ENCODE data around the gene KRTAP2-1. TPM values are rescaled to one million over a fixed set of nuclear protein-coding genes. Genes with fewer than 3 reads are reported as not detected.

The KRTAP2-1 gene
- total RNA-seq, 1 experiment from 2014 or later = not detected

- no peak overlapping the region for H3K4me2 ChIP-seq (ENCODE audit: low read length)
- ChIA-PET POLR2A (no interaction called here), RAD21 (ENCODE audit: low non-redundant PET in 1 of 2, low total read pairs in 2 of 2, uncharacterized antibody in 2 of 2, unreplicated experiment in 2 of 2) (no interaction called here), CTCF (no interaction called here)
- no peaks in the 10 kb centered on the region for H3K9me2 ChIP-seq (ENCODE audit: insufficient read depth)
- peaks cover 80% of the 10 kb centered on the region for H3K79me2 ChIP-seq (ENCODE audit: insufficient read depth, low read length)
- no peak overlapping the region for H2AFZ ChIP-seq (ENCODE audit: low read depth, low read length, poor library complexity, severe bottlenecking)
- peaks cover 0 to 76% of the 10 kb centered on the region in 2 experiments; a peak in 2 of 4 replicates for H3K36me3 ChIP-seq (ENCODE audit: control insufficient read depth in 1 of 2, insufficient read depth in 2 of 2, low read length in 2 of 2)
- no peaks in the 10 kb centered on the region for H3K27me3 ChIP-seq (ENCODE audit: insufficient read depth, low read length)
- intact Hi-C loops (cut with micrococcal nuclease) = no loop called here
- H3K9me3 ChIP-seq (ENCODE audit: control insufficient read depth in 1 of 2, insufficient read depth in 1 of 2, low read depth in 1 of 2, low read length in 2 of 2) = no peaks in the 10 kb centered on the region
- no peaks in the 10 kb centered on the region for H4K20me1 ChIP-seq (ENCODE audit: insufficient read depth)
- no peak for DNase-seq (ENCODE audit: low read depth, low spot score)
- H3K4me3 ChIP-seq (replicated peaks in 1 of 2; ENCODE audit: low read depth in 1 of 2, low read length in 2 of 2) = no peak overlapping the region
- BruUV-seq (replicated peaks) = no TSS peak
- ATAC-seq = no peak
- H3K9ac ChIP-seq (ENCODE audit: low read length) = no peak overlapping the region
- no peak for TF ChIP-seq ZBTB33 (IDR thresholded peaks at IDR 0.05; ENCODE audit: extremely low read depth, insufficient replicate concordance, low read length)
- no peak for TF ChIP-seq SIN3A (IDR thresholded peaks at IDR 0.05; ENCODE audit: low read depth)
- no peak for TF ChIP-seq ELF1 (IDR thresholded peaks at IDR 0.05; ENCODE audit: borderline replicate concordance, low read depth)
- TF ChIP-seq, protein P1, sequence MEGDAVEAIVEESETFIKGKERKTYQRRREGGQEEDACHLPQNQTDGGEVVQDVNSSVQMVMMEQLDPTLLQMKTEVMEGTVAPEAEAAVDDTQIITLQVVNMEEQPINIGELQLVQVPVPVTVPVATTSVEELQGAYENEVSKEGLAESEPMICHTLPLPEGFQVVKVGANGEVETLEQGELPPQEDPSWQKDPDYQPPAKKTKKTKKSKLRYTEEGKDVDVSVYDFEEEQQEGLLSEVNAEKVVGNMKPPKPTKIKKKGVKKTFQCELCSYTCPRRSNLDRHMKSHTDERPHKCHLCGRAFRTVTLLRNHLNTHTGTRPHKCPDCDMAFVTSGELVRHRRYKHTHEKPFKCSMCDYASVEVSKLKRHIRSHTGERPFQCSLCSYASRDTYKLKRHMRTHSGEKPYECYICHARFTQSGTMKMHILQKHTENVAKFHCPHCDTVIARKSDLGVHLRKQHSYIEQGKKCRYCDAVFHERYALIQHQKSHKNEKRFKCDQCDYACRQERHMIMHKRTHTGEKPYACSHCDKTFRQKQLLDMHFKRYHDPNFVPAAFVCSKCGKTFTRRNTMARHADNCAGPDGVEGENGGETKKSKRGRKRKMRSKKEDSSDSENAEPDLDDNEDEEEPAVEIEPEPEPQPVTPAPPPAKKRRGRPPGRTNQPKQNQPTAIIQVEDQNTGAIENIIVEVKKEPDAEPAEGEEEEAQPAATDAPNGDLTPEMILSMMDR (IDR thresholded peaks at IDR 0.05 in 2 of 3, conservative IDR thresholded peaks at IDR 0.05 in 1 of 3; ENCODE audit: borderline replicate concordance in 1 of 3, insufficient read depth in 1 of 3, low read depth in 2 of 3, low read length in 2 of 3) = no peak
- no peak for TF ChIP-seq ZNF274 (IDR thresholded peaks at IDR 0.05; ENCODE audit: low read depth, low read length)
- TF ChIP-seq RAD21 (IDR thresholded peaks at IDR 0.05; ENCODE audit: low read depth) = no peak
- H3K27ac ChIP-seq (ENCODE audit: low read depth, low read length) = no peak overlapping the region
- peaks cover 0 to 58% of the 10 kb centered on the region in 2 experiments; a peak in 2 of 4 replicates for H3K4me1 ChIP-seq (ENCODE audit: control insufficient read depth in 1 of 2, insufficient read depth in 2 of 2, low read length in 2 of 2)
These were observed 29.7 kb upstream of the KRTAP2-1 start for GRCh38 chr17:41076788-41077187.

Data from HCT116 (cell line).